GM23248 (cell line): ENCODE results near the gene PER3.

Source experiments
- EZH2 ChIP-seq: fragments of 200-600 bp; sonication (generic); IDR thresholded peaks from 2 replicates; pipeline ENCODE4 v1.6.1; 2018; ENCODE audit warnings: antibody characterized with exemption, mild to moderate bottlenecking; ENCODE audit not compliant: insufficient read depth, poor library complexity, severe bottlenecking
- EZH2phosphoT487 ChIP-seq: fragments of 200-600 bp; sonication (generic); IDR thresholded peaks from 2 replicates; pipeline ENCODE4 v1.6.1; 2018; ENCODE audit warnings: antibody characterized with exemption, moderate library complexity, mild to moderate bottlenecking, low read depth; ENCODE audit not compliant: insufficient read depth

DNA sequence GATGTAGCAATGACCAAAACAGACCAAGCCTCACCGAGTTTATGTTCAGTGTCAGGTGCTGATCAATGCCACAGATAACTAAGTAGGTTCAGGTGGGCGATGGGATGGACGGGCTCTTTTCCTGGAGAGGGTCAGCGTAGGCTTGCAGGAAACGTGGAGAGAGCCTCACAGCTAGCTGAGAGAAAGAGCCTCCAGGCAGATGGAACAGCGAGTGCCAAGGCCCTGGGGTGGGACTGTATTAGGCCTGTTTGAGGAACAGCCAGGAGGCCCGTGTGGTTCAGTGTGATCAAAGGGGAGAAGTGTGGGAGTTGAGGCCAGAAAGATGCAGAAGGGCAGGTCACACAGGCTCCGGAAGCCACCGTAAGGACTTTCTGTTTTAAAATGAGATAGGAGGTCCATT, 76.0 kb downstream of the PER3 start:
- TF ChIP-seq EZH2, result no peak
- TF ChIP-seq EZH2phosphoT487, result no peak
